Suprapubic skin (tissue), 4 donors: ENCODE measurements around the gene CIRBP. TPM values are rescaled to one million over a fixed set of nuclear protein-coding genes. Genes with fewer than 3 reads are reported as not detected.

Source experiments
- DNase-seq, 2 donors: peaks; one replicate each; pipeline ENCODE4 v3.0.0-alpha.2; 2019; ENCODE audit warnings: low spot score in 2 of 2
- H3K27ac ChIP-seq: fragments of 200-600 bp; sonication (generic); one replicate; pipeline ENCODE4 v1.5.1; 2019
- H3K27me3 ChIP-seq: fragments of 200-600 bp; sonication (generic); one replicate; pipeline ENCODE4 v1.5.1; 2019
- H3K36me3 ChIP-seq: fragments of 200-600 bp; sonication (generic); one replicate; pipeline ENCODE4 v1.5.1; 2019
- H3K4me1 ChIP-seq: fragments of 200-600 bp; sonication (generic); one replicate; pipeline ENCODE4 v1.5.1; 2019
- H3K4me3 ChIP-seq: fragments of 200-600 bp; sonication (generic); one replicate; pipeline ENCODE4 v1.5.1; 2019; ENCODE audit warnings: mild to moderate bottlenecking
- H3K9me3 ChIP-seq: fragments of 200-600 bp; sonication (generic); one replicate; pipeline ENCODE4 v1.5.1; 2019
- EP300 ChIP-seq: sonication (generic); formaldehyde crosslinking; IDR thresholded peaks from one replicate; pipeline ENCODE4 v1.6.1; 2017; ENCODE audit warnings: antibody characterized with exemption
- POLR2A ChIP-seq, 2 donors: fragments of 450-650 bp; IDR thresholded peaks; one replicate each; pipeline ENCODE4 v1.6.1; 2017; ENCODE audit warnings: antibody characterized with exemption in 2 of 2, mild to moderate bottlenecking in 2 of 2, moderate library complexity in 2 of 2
- POLR2AphosphoS5 ChIP-seq, 3 donors: sonication (generic); formaldehyde crosslinking; IDR thresholded peaks; one replicate each; pipeline ENCODE4 v1.6.1; 2017; ENCODE audit warnings: antibody characterized with exemption in 3 of 3
- WGBS: methylation state at CpG from one replicate; pipeline ENCODE4 v1.1.5; 2018; 5-methylcytosine and 5-hydroxymethylcytosine counted together
- total RNA-seq, 4 donors: library from RNA; depleted of rRNA; stranded (reverse); fragments of >200 nt; gene quantifications; one replicate each; pipeline ENCODE4 v1.1.0, GENCODE V29; 2016
- TF ChIP-seq, protein P1 (sequence below), 2 donors: fragments of 200-600 bp in 1 of 2; fragments of 450-650 bp in 1 of 2; sonication (generic) in 1 of 2; IDR thresholded peaks; one replicate each; pipeline ENCODE4 v1.5.1; 2016 to 2019; ENCODE audit warnings: antibody characterized with exemption in 2 of 2, mild to moderate bottlenecking in 1 of 2, moderate library complexity in 1 of 2

Gene CIRBP
- total RNA-seq, 4 donors from 2014 or later = 338 to 672 (median 451) TPM

DNA sequence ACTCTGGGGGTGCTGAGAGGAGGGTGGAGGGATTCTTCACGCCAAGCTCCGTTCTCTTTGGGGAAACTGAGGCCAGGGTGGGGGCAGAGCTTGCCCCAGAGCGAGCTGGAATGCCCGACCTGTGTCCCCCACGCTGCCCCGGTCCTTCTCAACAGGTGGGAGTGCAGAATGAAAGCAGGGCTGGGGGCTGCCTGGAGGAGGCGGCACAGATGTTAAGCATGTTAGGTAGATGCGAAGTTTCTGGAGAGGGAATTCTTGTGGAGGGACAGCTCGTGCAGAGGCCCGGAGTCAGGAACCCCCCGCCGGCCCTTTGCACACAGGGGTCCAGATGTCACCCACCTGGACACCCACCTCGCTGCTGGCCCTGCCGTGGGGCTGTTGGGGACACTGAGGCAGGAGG is 25.6 kb downstream of the CIRBP start:
- no peak overlapping the region for H3K27ac ChIP-seq
- no peak overlapping the region for H3K4me3 ChIP-seq
- H3K4me1 ChIP-seq = peaks cover 11% of the 10 kb centered on the region
- peaks cover 72% of the 10 kb centered on the region for H3K27me3 ChIP-seq
- no peaks in the 10 kb centered on the region for H3K36me3 ChIP-seq
- peak in 1 of 2 donors; percentile 52 for DNase-seq
- H3K9me3 ChIP-seq = no peaks in the 10 kb centered on the region
- 71% methylated on average over 14 of the region's 14 CpGs for WGBS
- no peak for TF ChIP-seq EP300
- no peak for TF ChIP-seq POLR2A (IDR thresholded peaks at IDR 0.05)
- TF ChIP-seq POLR2AphosphoS5 (IDR thresholded peaks at IDR 0.05) = no peak
- TF ChIP-seq, protein P1, sequence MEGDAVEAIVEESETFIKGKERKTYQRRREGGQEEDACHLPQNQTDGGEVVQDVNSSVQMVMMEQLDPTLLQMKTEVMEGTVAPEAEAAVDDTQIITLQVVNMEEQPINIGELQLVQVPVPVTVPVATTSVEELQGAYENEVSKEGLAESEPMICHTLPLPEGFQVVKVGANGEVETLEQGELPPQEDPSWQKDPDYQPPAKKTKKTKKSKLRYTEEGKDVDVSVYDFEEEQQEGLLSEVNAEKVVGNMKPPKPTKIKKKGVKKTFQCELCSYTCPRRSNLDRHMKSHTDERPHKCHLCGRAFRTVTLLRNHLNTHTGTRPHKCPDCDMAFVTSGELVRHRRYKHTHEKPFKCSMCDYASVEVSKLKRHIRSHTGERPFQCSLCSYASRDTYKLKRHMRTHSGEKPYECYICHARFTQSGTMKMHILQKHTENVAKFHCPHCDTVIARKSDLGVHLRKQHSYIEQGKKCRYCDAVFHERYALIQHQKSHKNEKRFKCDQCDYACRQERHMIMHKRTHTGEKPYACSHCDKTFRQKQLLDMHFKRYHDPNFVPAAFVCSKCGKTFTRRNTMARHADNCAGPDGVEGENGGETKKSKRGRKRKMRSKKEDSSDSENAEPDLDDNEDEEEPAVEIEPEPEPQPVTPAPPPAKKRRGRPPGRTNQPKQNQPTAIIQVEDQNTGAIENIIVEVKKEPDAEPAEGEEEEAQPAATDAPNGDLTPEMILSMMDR (IDR thresholded peaks at IDR 0.05) = no peak

DNA sequence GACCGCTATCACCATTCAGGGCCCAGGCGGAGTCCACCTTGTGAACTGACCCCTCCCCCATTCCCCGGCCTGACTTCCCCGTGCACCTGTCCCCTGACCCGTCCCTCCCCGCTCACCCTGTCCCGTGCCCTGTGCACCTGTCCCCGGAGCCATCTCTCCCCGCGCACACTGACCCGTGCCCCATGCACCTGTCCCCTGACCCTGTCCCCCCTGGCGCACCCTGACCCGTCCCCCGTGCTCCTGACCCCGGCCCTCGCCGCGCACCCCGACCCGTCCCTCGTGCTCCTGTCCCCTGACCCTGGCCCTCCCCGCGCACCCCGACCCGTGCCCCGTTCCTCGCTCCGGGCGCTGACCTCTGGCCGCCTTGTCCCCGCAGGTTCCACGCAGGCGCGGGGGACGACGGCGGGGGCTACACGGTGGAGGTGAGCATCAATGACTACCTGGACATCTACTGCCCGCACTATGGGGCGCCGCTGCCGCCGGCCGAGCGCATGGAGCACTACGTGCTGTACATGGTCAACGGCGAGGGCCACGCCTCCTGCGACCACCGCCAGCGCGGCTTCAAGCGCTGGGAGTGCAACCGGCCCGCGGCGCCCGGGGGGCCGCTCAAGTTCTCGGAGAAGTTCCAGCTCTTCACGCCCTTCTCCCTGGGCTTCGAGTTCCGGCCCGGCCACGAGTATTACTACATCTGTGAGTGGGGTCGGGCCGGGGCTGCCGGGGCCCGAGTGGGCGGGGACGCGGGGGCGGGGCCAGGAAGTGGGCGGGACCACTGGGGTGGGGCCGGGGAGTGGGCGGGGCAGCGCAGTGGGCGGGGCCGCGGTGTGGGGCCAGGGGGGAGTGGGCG is 26.3 kb downstream of the CIRBP start:
- Histone ChIP-seq H3K4me3 (peak overlapping the region; percentile 27), H3K27me3 (peaks cover 69% of the 10 kb centered on the region), H3K36me3 (no peaks in the 10 kb centered on the region), H3K9me3 (no peaks in the 10 kb centered on the region), H3K27ac (no peak overlapping the region), H3K4me1 (peaks cover 11% of the 10 kb centered on the region)
- TF ChIP-seq EP300 (no peak), POLR2AphosphoS5 (IDR thresholded peaks at IDR 0.05) (no peak), POLR2A (IDR thresholded peaks at IDR 0.05) (no peak)
- TF ChIP-seq, protein P1 (IDR thresholded peaks at IDR 0.05) = no peak
- peak in 1 of 2 donors; percentile 62 for DNase-seq
- 22% methylated on average over 10 of the region's 82 CpGs for WGBS

DNA sequence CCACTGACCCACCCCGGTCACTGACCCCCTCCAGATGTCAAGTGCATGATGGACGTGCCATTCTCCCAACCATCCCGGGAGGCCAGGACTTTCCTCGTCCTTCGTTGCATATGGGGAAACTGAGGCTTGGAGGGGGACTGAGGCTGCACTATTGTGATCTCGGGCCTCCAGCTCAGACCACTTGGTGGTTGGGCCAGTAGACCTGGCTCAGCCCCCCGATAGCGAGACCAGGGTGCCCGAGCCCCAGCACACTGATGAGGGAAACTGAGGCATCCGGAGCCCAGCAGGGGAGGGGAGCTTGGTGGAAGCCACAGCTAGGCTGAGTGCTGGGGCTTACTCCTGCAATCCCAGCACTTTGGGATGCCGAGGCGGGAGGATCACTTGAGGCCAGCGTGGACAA is 26.9 kb downstream of the CIRBP start:
- Histone ChIP-seq H3K9me3 (no peaks in the 10 kb centered on the region), H3K4me3 (no peak overlapping the region), H3K36me3 (no peaks in the 10 kb centered on the region), H3K27ac (no peak overlapping the region), H3K4me1 (peaks cover 11% of the 10 kb centered on the region), H3K27me3 (peaks cover 62% of the 10 kb centered on the region)
- WGBS = 76% methylated on average over 3 of the region's 13 CpGs
- peak in 1 of 2 donors; percentile 55 for DNase-seq
- TF ChIP-seq, protein P1 (IDR thresholded peaks at IDR 0.05) = no peak
- TF ChIP-seq POLR2A (IDR thresholded peaks at IDR 0.05) = no peak
- TF ChIP-seq EP300 = no peak
- no peak for TF ChIP-seq POLR2AphosphoS5 (IDR thresholded peaks at IDR 0.05)

DNA sequence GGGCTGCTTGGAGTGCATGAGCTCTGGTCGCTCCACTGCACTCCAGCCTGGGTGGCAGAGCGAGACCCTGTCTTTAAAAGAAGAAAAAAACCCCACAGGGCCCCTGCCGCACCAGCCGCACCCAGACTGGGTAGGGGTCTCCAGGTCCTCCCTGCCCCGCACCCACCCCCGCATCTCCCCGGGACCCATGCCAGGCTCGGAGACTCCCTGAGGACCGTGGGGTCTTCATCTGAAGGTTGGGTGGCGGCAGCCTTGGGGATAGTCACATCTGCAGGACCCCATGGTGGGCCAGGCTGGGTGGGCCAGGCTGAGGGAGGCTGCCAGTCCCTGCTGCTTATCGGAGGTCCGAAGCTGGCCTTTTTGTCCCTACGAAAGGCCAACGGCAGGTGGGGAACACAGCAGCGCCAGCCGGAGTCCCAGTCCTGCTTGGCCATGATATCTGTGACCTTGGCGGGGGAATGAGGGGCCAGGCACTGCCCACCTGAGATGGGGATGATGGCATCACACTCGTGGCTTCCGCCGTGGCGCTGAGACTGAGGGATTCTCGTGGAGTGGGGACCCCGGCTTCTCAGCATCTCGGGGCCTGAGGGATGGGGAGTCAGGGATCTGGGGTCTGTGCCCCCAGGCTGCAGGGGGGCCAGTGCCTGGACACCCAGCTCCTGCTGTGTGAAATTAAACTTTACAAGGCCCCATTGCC is 27.6 kb downstream of the CIRBP start:
- Histone ChIP-seq H3K27me3 (peaks cover 55% of the 10 kb centered on the region), H3K4me3 (no peak overlapping the region), H3K4me1 (peaks cover 11% of the 10 kb centered on the region), H3K27ac (no peak overlapping the region), H3K36me3 (no peaks in the 10 kb centered on the region), H3K9me3 (no peaks in the 10 kb centered on the region)
- WGBS = 85% methylated on average over 12 of the region's 24 CpGs
- TF ChIP-seq POLR2A (IDR thresholded peaks at IDR 0.05) (no peak), POLR2AphosphoS5 (IDR thresholded peaks at IDR 0.05) (no peak), EP300 (no peak)
- TF ChIP-seq, protein P1 (IDR thresholded peaks at IDR 0.05) = no peak
- DNase-seq = peak in 1 of 2 donors; percentile 60

DNA sequence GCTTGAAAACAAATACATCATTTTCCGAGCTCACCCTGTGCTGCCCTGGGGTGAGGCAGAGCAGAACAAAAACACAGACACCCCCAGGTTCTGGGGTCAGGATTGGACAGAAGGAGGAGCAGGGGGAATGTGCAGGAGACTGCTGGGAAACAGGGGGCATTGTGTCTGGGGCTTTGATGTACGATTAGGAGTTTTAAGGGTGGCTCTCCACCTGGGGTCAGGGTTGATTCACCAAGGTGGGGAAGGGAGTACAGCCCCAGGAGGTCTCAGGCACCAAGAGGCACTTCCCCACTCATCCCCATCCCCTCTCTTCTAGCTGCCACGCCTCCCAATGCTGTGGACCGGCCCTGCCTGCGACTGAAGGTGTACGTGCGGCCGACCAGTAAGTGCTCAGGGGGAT is 29.1 kb downstream of the CIRBP start:
- WGBS = 94% methylated on average over 2 of the region's 8 CpGs
- H3K9me3 ChIP-seq = no peaks in the 10 kb centered on the region
- DNase-seq = no peak
- H3K4me3 ChIP-seq = no peak overlapping the region
- H3K27me3 ChIP-seq = peaks cover 40% of the 10 kb centered on the region
- H3K27ac ChIP-seq = no peak overlapping the region
- no peaks in the 10 kb centered on the region for H3K36me3 ChIP-seq
- TF ChIP-seq, protein P1 (IDR thresholded peaks at IDR 0.05) = no peak
- no peak for TF ChIP-seq POLR2A (IDR thresholded peaks at IDR 0.05)
- TF ChIP-seq POLR2AphosphoS5 (IDR thresholded peaks at IDR 0.05) = no peak
- no peak for TF ChIP-seq EP300
- peaks cover 9% of the 10 kb centered on the region for H3K4me1 ChIP-seq
